ENCODE measurements around the gene MAP3K14.
A peak's percentile ranks its signal among the peaks of the same experiment; 100 is the strongest.

GRCh38 chr17:45316434-45317110, at the start of gene MAP3K14:
- TF ChIP-seq POLR2AphosphoS5 (IDR thresholded peaks at IDR 0.05; ENCODE audit: low read depth, low read length), result peak; percentile 48; the same call in 1 of the 2 replicates
- peak; percentile 49; the same call in 1 of the 2 replicates for TF ChIP-seq SIN3A (IDR thresholded peaks at IDR 0.05; ENCODE audit: borderline replicate concordance, insufficient read depth, low read length)
- TF ChIP-seq TAF1 (IDR thresholded peaks at IDR 0.05; ENCODE audit: borderline replicate concordance, insufficient read depth, low read length), result 0 out of 2 replicates have a peak, but pooled peaks have one; percentile 4

Data from PFSK-1 (cell line).